T-helper 1 cell treated with Interleukin-12 subunit alpha and Interleukin-12 subunit beta and Interleukin-4 antibody, amounts not matched to agents 30 μg/mL and 1 μg/mL, for 36 hours (primary cell): Measurements from ENCODE around the gene YDJC.
A peak's percentile ranks its signal among the peaks of the same experiment; 100 is the strongest.
"Not testable (repeated sequence)": the region's sequence is repeated elsewhere in the genome, so short reads cannot be mapped to it uniquely, and the experiment has no call there.

Experiments used
- H3K27ac Mint-ChIP-seq: one replicate; pipeline ENCODE4 v1.8.0; 2021; ENCODE audit warnings: mild to moderate bottlenecking, mixed read lengths
- H3K27me3 Mint-ChIP-seq: one replicate; pipeline ENCODE4 v1.8.0; 2021; ENCODE audit warnings: low read depth, mixed read lengths
- H3K36me3 Mint-ChIP-seq: one replicate; pipeline ENCODE4 v1.8.0; 2021; ENCODE audit warnings: low read depth, mixed read lengths
- H3K4me1 Mint-ChIP-seq: one replicate; pipeline ENCODE4 v1.8.0; 2021; ENCODE audit warnings: low read depth, mixed read lengths
- H3K4me3 Mint-ChIP-seq: one replicate; pipeline ENCODE4 v1.8.0; 2021; ENCODE audit warnings: mild to moderate bottlenecking, moderate library complexity, mixed read lengths
- H3K9me3 Mint-ChIP-seq: one replicate; pipeline ENCODE4 v1.8.0; 2021; ENCODE audit warnings: mixed read lengths

Gene YDJC

DNA sequence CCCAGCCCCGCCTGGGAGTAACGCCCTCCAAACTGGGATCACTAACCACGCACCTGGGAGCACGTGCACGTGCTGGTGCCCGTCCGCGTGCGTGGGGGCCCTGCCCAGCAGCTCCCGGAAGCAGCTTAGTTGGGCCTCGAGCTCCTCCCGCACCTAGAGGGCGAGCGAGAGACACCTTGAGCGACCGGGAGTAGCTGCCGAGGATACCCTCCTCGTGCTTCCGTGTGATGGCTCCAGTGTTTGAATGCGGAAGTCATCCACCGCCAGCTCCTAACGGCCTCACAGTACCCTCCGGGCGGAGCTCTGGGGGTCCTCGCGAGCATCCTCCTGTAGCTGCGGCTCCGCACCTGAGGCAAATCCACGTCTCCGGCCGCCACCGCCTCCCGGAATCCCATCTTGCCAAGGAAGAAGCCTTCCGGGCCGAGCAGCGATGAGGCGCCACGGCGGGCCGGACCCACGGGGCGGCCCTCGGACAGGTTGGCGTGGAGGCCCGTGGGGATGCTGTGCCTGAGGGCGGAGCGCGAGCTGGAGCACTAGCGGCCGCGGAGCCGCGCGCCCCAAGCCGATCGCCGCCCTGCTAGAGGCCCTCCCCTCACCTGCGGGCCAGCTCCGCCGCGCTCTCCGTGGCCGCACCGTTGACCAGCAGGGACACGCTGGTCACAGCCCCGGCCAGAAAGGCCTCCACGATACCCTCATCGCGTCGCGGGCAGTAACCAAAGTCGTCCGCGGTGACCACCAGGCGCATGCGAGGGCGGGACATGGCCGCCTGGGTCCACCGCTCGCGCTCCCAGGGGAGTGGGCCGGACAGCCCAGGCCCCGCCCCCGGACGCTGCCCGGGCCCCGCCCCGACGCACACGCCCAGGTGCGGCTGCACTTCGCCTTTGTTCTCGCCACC, at the start of gene YDJC:
Gene YDJC (minus strand): TSS at position 768 of the 895 bp plus-strand sequence. CDS start 8 bp downstream, at position 760.
- Mint-ChIP-seq H3K4me3 (peak within 1 kb of the TSS; percentile 89), H3K27ac (peak within 1 kb of the TSS; percentile 90), H3K9me3 (no peaks in the 10 kb centered on the region), H3K4me1 (peaks cover 21% of the 10 kb centered on the region), H3K36me3 (peaks cover 16% of the 10 kb centered on the region), H3K27me3 (no peaks in the 10 kb centered on the region)

DNA sequence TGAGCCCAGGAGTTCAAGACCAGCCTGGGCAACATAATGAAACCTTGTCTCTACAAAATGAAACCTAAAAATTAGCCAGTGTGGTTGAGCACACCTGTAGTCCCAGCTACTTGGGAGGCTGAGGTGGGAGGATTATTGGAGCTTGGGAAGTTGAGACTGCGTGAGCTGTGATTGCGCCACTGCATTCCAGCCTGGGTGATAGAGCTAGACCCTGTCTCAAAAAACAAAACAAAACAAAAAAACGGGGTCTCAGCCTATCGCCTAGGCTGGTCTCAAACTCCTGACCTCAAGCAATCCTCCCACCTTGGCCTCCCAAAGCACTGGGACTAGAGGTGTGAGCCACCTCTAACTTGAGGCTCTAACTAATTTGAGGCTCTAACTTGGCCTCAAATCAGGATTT, 49.6 kb upstream of the YDJC start:
- Mint-ChIP-seq H3K36me3 (peaks cover 3% of the 10 kb centered on the region), H3K27me3 (no peaks in the 10 kb centered on the region), H3K27ac (no peak overlapping the region), H3K9me3 (no peaks in the 10 kb centered on the region), H3K4me3 (no peak overlapping the region), H3K4me1 (no peaks in the 10 kb centered on the region)

DNA sequence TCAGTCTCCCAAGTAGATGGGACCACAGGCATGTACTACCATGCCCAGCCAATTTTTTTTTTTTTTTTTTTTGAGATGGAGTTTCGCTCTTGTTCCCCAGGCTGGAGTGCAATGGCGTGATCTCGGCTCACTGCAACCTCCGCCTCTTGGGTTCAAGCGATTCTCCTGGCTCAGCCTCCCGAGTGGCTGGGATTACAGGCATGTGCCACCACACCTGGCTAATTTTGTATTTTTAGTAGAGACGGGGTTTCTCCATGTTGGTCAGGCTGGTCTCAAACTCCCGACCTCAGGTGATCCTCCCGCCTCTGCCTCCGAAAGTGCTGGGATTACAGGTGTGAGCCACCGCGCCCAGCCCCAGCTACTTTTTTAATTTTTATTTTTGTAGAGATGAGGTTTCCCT, 49.0 kb upstream of the YDJC start:
- H3K27me3 Mint-ChIP-seq, H3K9me3 Mint-ChIP-seq, H3K27ac Mint-ChIP-seq, H3K36me3 Mint-ChIP-seq, H3K4me1 Mint-ChIP-seq, H3K4me3 Mint-ChIP-seq: not testable (repeated sequence)

- no peaks in the 10 kb centered on the region for H3K9me3 Mint-ChIP-seq
- H3K36me3 Mint-ChIP-seq, result peaks cover 9% of the 10 kb centered on the region
- H3K27ac Mint-ChIP-seq, result no peak overlapping the region
- no peaks in the 10 kb centered on the region for H3K4me1 Mint-ChIP-seq
- H3K27me3 Mint-ChIP-seq, result no peaks in the 10 kb centered on the region
- no peak overlapping the region for H3K4me3 Mint-ChIP-seq
Observed at GRCh38 chr22:21677606-21678443, 48.0 kb upstream of the YDJC start.

DNA sequence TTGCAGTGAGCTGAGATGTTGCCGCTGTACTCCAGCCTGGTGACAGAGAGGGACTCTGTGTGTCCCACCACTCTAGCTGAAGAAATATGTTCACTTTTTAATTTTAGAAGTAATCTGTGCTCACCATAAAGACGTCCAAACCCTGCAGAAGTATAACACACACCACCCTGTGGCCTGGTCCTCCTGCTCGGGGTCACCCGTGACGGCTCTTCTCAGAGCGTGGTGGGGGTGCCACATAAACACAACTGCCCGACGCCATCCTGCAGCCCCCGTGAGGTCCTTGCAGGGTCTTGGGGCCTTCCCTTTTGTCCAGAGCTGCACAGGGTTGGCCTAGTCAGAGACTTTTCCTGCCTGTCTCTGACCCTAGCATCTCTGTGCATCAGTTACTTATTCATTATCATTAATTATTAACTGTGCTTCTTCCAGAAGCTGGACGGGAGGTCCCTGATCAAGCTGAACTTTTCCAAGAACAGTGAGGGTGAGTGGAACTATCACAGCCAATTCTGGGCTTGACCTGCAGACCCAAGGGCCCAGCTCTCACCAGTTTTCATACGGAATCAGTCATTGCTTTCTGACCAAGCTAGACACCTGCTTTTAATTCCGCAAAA, 44.9 kb upstream of the YDJC start:
- Mint-ChIP-seq H3K36me3 (peaks cover 27% of the 10 kb centered on the region), H3K27ac (no peak overlapping the region)

DNA sequence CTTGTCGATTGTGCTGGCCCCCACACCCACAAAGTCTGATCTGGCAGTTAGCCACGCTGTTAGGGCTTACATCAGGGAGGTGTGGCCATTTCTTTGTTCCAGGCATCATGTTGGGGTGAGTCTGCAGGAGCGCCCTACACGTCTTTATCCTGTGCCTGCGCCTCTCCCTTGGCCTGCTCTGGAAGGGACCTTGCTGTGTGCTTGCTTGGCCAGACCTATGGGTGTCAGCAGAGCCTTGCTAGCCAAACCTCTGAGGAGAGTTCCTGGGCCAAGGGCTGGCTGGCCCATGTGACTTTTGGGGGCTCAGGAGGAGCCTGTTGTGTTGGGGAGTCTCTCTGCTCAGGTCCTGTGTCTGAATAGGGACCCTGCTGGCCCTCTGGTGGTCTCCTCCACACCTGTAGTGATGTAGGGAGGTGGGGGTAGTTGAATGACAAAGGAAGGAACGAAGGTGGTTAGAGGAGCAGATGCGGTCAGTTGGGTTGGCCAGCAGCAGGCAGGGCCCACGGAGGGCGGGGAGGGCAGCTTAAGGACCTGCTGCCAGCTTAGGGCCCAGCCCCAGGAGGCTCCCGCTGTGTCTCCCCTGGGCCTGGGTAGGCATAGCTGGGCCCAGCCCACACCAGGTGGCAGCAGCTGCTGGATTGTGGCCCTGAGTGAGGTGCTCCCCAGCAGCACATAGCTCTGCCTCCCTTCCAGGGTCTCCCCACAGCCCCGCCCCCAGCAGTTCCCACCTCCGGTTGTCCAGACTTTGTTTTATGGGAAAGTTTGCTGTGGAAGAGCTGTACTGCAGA, 43.9 kb upstream of the YDJC start:
- Mint-ChIP-seq H3K36me3 (peaks cover 29% of the 10 kb centered on the region), H3K9me3 (no peaks in the 10 kb centered on the region), H3K4me3 (no peak overlapping the region), H3K27ac (no peak overlapping the region), H3K27me3 (no peaks in the 10 kb centered on the region), H3K4me1 (peaks cover 2% of the 10 kb centered on the region)

More for the DNA sequence above, 44.9 kb upstream of the YDJC start:
- Mint-ChIP-seq H3K4me1 (no peaks in the 10 kb centered on the region), H3K27me3 (no peaks in the 10 kb centered on the region), H3K4me3 (no peak overlapping the region), H3K9me3 (no peaks in the 10 kb centered on the region)

DNA sequence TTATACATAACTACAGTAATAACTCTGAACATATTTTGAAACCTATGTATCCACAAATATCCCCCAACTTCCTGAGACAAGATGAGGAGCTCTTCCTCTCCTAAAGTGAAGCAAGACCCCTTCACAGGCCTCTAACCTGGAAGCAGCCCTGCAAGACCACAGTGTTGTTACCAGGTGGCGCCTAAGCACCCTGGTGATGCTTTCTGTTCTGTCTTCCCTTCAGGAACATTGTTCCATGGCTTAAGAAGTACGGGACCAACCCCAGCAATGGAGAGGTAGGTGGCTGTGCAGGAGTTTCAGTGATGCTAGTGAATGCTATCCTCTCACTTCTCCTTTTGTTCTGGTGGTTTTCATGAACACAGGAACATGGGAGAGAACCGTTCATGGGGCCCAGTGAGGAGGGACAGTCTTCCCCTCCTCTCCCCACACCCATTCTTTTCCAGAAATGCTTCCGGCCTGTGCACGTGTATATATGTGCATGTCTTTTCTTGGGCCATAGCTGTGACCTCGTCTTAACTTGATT, 42.3 kb upstream of the YDJC start:
- no peaks in the 10 kb centered on the region for H3K27me3 Mint-ChIP-seq
- peaks cover 29% of the 10 kb centered on the region for H3K36me3 Mint-ChIP-seq
- no peak overlapping the region for H3K4me3 Mint-ChIP-seq
- no peaks in the 10 kb centered on the region for H3K9me3 Mint-ChIP-seq
- H3K27ac Mint-ChIP-seq, result no peak overlapping the region
- peaks cover 6% of the 10 kb centered on the region for H3K4me1 Mint-ChIP-seq

- H3K27me3 Mint-ChIP-seq, result no peaks in the 10 kb centered on the region
- H3K27ac Mint-ChIP-seq, result peak overlapping the region; percentile 36
- peak overlapping the region; percentile 44 for H3K4me3 Mint-ChIP-seq
- no peaks in the 10 kb centered on the region for H3K9me3 Mint-ChIP-seq
- peaks cover 26% of the 10 kb centered on the region for H3K36me3 Mint-ChIP-seq
- H3K4me1 Mint-ChIP-seq, result peaks cover 14% of the 10 kb centered on the region
Observed at GRCh38 chr22:21669026-21669425, 39.2 kb upstream of the YDJC start.

- Mint-ChIP-seq H3K4me1 (peaks cover 14% of the 10 kb centered on the region), H3K27me3 (no peaks in the 10 kb centered on the region), H3K9me3 (no peaks in the 10 kb centered on the region), H3K36me3 (peaks cover 12% of the 10 kb centered on the region), H3K27ac (peak overlapping the region; percentile 80), H3K4me3 (peak overlapping the region; percentile 92)
Observed at GRCh38 chr22:21666786-21667185, 37.0 kb upstream of the YDJC start.

DNA sequence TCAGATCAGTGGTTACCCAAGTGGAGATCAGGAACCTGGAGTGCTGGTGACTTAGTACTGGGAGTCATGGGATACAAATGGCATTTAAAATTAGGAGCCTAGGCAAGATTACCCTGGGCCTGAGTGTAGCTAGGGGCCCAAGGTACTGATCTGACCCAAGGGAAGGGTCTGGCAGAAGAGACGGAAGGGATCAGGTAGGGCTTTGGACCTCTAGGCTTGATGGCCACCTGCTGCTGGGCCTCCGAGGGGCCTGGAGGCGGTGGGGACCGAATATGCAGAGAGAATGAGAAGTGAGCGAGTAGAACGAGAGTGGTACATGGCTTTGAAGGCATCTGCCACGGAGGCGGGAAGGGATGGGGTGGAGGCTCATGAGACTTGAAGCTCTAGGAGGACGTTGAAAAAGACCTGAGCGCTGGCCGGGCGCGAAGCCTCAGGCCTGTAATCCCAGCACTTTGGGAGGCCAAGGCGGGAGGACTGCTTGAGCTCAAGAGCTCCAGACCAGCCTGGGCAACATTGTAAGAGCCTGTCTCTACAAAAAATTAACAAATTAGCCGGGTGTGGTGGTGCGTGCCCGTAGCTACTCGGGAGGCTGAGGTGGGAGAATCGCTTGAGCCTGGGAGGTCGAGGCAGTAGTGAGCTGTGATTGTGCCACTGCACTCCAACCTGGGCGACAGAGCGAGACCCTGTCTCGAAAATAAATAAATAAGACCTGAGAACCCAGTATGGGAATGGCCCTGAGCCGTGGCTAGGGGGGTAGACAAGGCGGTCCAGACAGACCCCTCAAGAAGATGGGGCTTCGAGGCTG, 35.4 kb upstream of the YDJC start:
- no peaks in the 10 kb centered on the region for H3K9me3 Mint-ChIP-seq
- H3K4me3 Mint-ChIP-seq, result peak overlapping the region; percentile 92
- H3K36me3 Mint-ChIP-seq, result peaks cover 5% of the 10 kb centered on the region
- H3K27me3 Mint-ChIP-seq, result no peaks in the 10 kb centered on the region
- H3K27ac Mint-ChIP-seq, result peak overlapping the region; percentile 92
- H3K4me1 Mint-ChIP-seq, result peaks cover 14% of the 10 kb centered on the region

DNA sequence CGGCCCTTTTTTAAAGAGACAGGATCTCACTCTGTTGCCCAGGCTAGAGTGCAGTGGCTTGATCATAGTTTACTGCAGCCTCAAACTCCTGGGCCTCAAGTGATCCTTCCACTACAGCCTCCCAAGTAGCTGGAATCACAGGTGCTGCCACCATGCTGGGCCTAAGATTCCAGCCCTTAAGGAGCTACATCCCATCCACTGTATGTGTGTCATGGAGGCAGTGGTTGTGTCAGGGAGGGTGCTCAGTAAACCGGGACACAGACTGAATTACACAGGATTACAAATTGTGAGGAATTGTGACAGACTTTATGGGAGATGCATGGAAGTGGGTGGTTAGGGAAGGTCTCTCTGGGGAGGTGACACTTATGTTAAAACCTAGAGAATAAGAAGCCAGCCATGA, 33.9 kb upstream of the YDJC start:
- peak overlapping the region; percentile 14 for H3K4me3 Mint-ChIP-seq

GRCh38 chr22:21661991-21662390, 32.2 kb upstream of the YDJC start:
- Mint-ChIP-seq H3K4me3 (no peak overlapping the region), H3K27me3 (no peaks in the 10 kb centered on the region), H3K27ac (no peak overlapping the region), H3K36me3 (no peaks in the 10 kb centered on the region), H3K9me3 (no peaks in the 10 kb centered on the region), H3K4me1 (peaks cover 9% of the 10 kb centered on the region)

More for the DNA sequence above, 33.9 kb upstream of the YDJC start:
- no peaks in the 10 kb centered on the region for H3K27me3 Mint-ChIP-seq
- peak overlapping the region; percentile 38 for H3K27ac Mint-ChIP-seq
- H3K4me1 Mint-ChIP-seq, result peaks cover 12% of the 10 kb centered on the region
- no peaks in the 10 kb centered on the region for H3K36me3 Mint-ChIP-seq
- H3K9me3 Mint-ChIP-seq, result no peaks in the 10 kb centered on the region

GRCh38 chr22:21660904-21661303, 31.1 kb upstream of the YDJC start:
- no peaks in the 10 kb centered on the region for H3K9me3 Mint-ChIP-seq
- H3K36me3 Mint-ChIP-seq, result no peaks in the 10 kb centered on the region
- no peak overlapping the region for H3K27ac Mint-ChIP-seq
- peaks cover 16% of the 10 kb centered on the region for H3K4me1 Mint-ChIP-seq
- no peak overlapping the region for H3K4me3 Mint-ChIP-seq
- H3K27me3 Mint-ChIP-seq, result no peaks in the 10 kb centered on the region
